ENCODE data around the gene CHP1.
"Not testable (repeated sequence)": the region's sequence is repeated elsewhere in the genome, so short reads cannot be mapped to it uniquely, and the experiment has no call there.

CHP1 gene

GRCh38 chr15:41230650-41231421, at the start of gene CHP1, which contains the start of gene EXD1:
Gene CHP1, plus strand, starts transcription at chr15:41231268. Its CDS starts 115 bp downstream, at chr15:41231383.
Gene EXD1, minus strand, starts transcription at chr15:41230757. Its CDS starts 4,182 bp downstream, at chr15:41226575.
- peak; percentile 66 for DNase-seq

GRCh38 chr15:41182266-41182665, 48.8 kb upstream of the CHP1 start:
- DNase-seq: no peak

GRCh38 chr15:41183581-41183980, 47.5 kb upstream of the CHP1 start:
- no peak for DNase-seq

DNA sequence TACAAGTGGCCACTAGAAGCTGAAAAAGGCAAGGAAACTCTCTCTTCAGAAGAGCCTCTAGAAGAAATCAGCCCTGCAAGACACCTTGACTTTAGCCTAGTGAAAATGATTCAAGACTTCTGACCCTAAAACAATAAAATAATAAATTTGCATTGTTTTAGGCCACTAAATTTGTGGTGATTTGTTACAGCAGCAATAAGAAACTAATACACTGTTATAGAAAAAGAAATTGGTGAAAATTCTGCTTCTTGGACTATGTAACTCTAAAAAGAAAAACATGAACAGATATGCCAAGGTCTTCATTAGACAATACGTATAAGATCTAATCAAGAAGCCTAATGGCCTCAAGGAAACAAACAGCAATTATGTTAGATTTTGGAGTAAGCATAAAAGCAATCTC, 36.6 kb upstream of the CHP1 start:
- DNase-seq: no peak

DNA sequence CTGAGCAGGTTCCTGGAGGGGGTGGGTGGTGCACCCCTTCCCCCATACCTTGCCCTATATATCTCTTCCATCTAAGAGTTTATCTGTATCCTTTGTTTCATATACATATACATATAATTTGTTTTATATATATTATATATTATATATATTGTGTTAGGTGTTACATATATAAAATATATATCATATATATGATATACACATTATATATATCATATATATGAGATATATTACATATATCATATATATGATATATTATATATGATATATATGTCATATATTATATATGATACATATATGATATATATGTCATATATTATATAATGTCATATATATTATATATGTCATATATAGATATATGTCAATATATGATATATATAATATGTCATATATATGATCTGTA, 31.6 kb upstream of the CHP1 start:
- DNase-seq: no peak

DNA sequence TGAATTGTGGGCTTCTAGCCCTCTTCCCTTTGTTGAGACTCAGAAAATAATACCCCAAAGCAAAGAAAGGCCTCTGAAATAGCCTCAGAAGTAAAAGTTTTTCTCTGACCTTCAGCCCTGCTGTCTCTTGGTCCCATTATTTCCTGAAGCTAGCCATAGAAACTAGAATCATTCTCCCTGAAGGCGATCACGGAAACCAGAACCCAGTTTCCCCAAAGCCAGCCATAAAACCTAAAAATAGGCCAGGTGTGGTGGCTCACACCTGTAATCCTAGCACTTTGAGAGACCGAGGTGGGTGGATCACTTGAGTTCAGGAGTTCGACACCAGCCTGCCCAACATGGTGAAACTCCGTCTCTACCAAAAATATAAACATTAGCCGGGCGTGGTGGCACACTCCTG, 27.7 kb upstream of the CHP1 start:
- no peak for DNase-seq

DNA sequence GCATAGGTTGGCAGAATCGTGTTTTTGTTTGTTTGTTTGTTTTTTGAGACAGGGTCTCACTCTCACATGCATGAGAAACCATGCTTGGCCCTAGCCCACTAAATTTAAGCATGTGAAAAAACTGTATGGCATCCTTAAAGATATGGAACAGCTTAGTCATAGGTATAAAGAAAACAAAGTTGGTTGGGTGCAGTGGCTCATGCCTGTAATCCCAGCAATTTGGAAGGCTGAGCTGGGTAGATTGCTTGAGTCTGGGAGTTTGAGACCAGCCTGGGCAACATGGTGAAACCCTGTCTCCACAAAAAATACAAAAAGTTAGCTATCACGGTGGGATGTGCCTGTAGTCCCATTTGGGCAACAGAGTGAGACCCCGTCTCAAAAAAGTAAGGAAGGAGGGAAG, 25.8 kb upstream of the CHP1 start:
- no peak for DNase-seq

DNA sequence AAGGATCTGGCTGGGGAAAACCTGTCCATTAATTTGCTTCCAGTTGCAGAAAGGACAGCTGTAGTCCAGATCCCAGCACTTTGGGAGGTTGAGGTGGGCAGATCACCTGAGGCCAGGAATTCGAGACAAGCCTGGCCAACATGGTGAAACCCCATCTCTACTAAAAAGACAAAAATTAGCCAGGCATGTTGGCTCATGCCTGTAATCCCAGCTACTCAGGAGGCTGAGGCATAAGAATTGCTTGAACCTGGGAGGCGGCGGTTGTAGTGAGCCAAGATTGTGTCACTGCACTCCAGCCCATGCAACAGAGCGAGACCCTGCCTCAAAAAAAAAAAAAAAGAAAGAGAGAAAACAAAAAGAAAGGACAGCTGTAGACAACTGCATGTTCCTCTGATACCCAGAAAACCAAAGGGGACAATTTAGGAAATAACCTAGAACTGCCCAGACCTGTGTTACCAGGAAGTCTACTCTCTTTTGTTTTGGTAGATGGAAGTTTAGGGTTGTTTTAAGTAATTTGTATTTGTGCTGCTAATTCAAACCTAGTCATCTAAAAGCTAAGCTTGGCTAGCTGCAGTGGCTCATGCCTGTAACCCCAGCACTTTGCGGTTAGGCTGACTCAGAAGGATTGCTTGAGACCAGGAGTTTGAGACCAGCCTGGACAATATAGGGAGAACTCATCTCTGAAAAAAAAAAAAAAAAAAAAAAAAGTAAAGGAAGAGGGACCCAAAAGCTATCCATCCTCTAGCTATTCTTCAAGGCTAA, 23.2 kb upstream of the CHP1 start:
- DNase-seq: no peak

- DNase-seq: no peak
Measured at GRCh38 chr15:41215708-41216107, 15.4 kb upstream of the CHP1 start.

DNA sequence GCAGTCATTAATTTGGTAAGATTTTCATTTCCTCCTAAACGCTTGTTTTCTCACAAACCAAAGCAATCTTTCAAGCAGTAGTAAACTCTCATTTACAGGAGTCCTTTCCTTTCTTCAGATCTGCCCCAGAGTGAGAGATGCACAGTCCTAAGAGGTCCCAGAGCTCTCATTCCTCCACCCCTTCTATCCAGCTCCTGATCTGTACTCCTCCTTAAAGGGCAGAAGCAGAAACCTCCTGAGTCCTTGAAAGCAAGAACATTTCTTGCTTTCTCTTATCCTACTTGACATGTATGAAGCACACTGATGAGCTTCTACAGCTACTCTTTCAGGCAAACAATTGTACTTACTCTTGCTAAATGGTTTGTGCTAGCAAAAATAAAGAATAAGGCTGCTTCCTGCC, 12.2 kb upstream of the CHP1 start:
- DNase-seq: no peak

GRCh38 chr15:41219381-41219780, 11.7 kb upstream of the CHP1 start:
- DNase-seq: no peak

GRCh38 chr15:41230345-41230649, 771 bp upstream of the CHP1 start:
- DNase-seq: no peak

DNA sequence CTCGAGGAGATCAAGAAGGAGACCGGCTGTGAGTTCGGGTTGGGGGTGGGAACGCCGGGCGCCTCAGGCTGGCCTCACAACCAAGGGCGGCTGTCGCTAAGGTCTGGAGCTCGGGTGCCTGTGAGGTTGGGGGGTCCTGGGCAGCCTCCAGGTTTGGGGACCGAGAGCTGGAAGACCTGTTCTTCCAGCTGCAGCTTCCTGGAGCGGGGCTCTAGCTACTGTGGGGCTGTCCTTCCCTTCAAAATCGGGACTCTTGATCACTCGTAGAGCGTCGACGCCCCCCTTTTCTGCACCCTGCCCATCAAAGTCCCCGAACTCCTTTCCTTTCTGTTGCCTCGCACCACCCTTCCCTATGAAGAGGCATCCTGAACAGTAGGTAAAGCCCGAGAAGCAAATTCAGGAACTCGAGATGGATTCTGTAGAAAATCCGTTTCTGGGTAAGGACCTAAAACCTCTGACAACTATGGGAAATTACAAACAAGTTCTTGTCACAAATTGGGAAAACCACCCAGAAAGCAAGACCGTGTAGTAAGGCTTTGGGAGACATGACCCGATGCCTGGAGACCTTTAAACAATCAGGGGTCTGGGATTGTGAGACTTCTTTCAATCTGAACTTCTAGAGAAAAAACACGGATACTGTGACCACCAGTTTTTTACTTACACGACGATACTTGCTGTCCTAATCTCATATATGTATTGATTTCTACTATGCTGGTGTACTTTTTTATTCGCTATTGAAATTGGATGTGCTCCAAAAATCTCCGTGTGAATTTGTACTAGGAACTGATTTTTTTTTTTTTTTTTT, 556 bp downstream of the CHP1 start:
- DNase-seq: no peak

GRCh38 chr15:41233367-41233771, 2.3 kb downstream of the CHP1 start:
- DNase-seq: no peak

GRCh38 chr15:41235228-41235627, 4.2 kb downstream of the CHP1 start:
- not testable (repeated sequence) for DNase-seq

GRCh38 chr15:41235929-41236328, 4.9 kb downstream of the CHP1 start:
- DNase-seq: no peak

DNA sequence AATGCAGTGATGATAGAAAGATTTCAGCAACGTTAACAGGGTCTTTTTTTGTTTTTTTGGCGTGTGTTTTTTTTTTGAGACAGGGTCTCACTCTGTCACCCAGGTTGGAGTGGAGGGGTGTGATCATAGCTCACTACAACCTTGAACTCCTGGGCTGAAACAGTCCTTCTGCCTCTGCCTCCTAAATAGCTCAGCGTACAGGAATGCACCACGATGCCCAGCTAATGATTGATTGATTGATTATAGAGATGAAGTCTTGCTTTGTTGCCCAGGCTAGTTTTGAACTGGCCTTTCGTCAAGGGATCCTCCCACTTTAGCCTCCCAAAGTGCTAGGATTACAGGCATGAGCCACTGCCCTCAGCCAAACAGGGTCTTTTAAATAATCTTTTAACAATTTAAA, 7.0 kb downstream of the CHP1 start:
- DNase-seq: no peak

- DNase-seq: peak; percentile 63
Measured at GRCh38 chr15:41241221-41241964, 10.3 kb downstream of the CHP1 start.

DNA sequence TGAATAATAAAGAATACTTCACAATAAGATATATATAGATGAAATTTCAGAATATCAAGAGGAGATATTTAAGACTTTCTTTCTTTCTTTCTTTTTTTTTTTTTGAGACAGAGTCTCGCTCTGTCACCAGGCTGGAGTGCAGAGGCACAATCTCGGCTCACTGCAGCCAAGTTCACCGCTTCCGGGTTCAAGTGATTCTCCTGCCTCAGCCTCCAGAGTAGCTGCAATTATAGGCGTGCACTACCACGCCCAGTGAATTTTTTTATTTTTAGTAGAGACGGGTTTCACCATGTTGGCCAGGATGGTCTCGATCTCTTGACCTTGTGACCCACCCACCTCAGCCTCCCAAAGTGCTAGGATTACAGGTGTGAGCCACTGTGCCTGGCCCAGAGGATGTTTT, 19.7 kb downstream of the CHP1 start:
- DNase-seq: not testable (repeated sequence)

GRCh38 chr15:41251411-41251810, 20.3 kb downstream of the CHP1 start:
- DNase-seq: no peak

DNA sequence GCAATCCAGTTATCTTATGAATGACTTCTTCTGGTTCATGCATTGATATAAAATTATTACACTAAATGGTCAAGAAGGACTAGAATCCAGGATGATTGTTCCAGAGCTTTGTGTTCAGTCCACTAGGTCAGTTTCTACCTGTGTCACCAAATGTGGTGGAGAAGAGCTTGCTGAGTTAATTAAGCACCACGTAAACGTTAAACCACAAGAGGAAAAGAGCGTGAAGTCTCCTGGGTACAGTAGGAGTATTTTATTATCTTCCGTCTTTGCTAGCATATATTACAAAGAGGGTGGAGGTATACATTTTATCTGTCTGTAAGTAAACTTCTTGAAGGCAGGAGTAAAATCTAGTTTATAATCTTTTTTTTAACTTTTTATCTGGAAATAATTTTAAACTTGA, 23.5 kb downstream of the CHP1 start:
- DNase-seq: no peak

DNA sequence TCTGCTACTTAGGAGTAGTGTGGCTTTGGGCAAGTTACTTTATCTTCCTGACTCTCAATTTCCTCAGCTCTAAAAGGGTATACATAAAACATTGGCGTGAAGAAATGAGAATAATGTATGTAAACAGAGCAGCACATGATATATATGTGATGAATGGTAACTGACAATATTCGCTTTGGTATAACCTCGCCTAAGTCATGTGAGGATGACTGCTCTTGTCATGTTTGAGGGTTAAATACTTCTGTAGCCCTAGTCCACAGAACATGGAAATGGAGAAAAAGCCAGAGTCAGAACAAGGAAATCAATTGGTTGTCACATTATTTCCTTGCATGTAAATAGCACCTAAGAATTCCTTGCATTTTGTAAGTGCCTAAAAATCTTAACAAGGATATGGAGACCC, 25.0 kb downstream of the CHP1 start:
- no peak for DNase-seq

- DNase-seq: no peak
Measured at GRCh38 chr15:41256577-41257038, 25.5 kb downstream of the CHP1 start.

All from DMS153 (cell line).